Suprapubic skin (tissue), 4 donors: ENCODE results near the gene SPACA4. TPM values are rescaled to one million over a fixed set of nuclear protein-coding genes. Genes with fewer than 3 reads are reported as not detected.
"Not testable (repeated sequence)": the region's sequence is repeated elsewhere in the genome, so short reads cannot be mapped to it uniquely, and the experiment has no call there.

ENCODE experiments used
- DNase-seq, 2 donors: peaks; one replicate each; pipeline ENCODE4 v3.0.0-alpha.2; 2019; ENCODE audit warnings: low spot score in 2 of 2
- H3K27ac ChIP-seq: fragments of 200-600 bp; sonication (generic); one replicate; pipeline ENCODE4 v1.5.1; 2019
- H3K27me3 ChIP-seq: fragments of 200-600 bp; sonication (generic); one replicate; pipeline ENCODE4 v1.5.1; 2019
- H3K36me3 ChIP-seq: fragments of 200-600 bp; sonication (generic); one replicate; pipeline ENCODE4 v1.5.1; 2019
- H3K4me1 ChIP-seq: fragments of 200-600 bp; sonication (generic); one replicate; pipeline ENCODE4 v1.5.1; 2019
- H3K4me3 ChIP-seq: fragments of 200-600 bp; sonication (generic); one replicate; pipeline ENCODE4 v1.5.1; 2019; ENCODE audit warnings: mild to moderate bottlenecking
- H3K9me3 ChIP-seq: fragments of 200-600 bp; sonication (generic); one replicate; pipeline ENCODE4 v1.5.1; 2019
- CTCF ChIP-seq, 2 donors: fragments of 200-600 bp in 1 of 2; fragments of 450-650 bp in 1 of 2; sonication (generic) in 1 of 2; IDR thresholded peaks; one replicate each; pipeline ENCODE4 v1.5.1; 2016 to 2019; ENCODE audit warnings: antibody characterized with exemption in 2 of 2, mild to moderate bottlenecking in 1 of 2, moderate library complexity in 1 of 2
- EP300 ChIP-seq: sonication (generic); formaldehyde crosslinking; IDR thresholded peaks from one replicate; pipeline ENCODE4 v1.6.1; 2017; ENCODE audit warnings: antibody characterized with exemption
- POLR2A ChIP-seq, 2 donors: fragments of 450-650 bp; IDR thresholded peaks; one replicate each; pipeline ENCODE4 v1.6.1; 2017; ENCODE audit warnings: antibody characterized with exemption in 2 of 2, mild to moderate bottlenecking in 2 of 2, moderate library complexity in 2 of 2
- POLR2AphosphoS5 ChIP-seq, 3 donors: sonication (generic); formaldehyde crosslinking; IDR thresholded peaks; one replicate each; pipeline ENCODE4 v1.6.1; 2017; ENCODE audit warnings: antibody characterized with exemption in 3 of 3
- WGBS: methylation state at CpG from one replicate; pipeline ENCODE4 v1.1.5; 2018; 5-methylcytosine and 5-hydroxymethylcytosine counted together
- total RNA-seq, 4 donors: library from RNA; depleted of rRNA; stranded (reverse); fragments of >200 nt; gene quantifications; one replicate each; pipeline ENCODE4 v1.1.0, GENCODE V29; 2016

Gene SPACA4
- total RNA-seq, 4 donors from 2014 or later = 2.1 to 3.6 (median 2.8) TPM

- DNase-seq = peak in 1 of 2 donors; percentile 75
- H3K9me3 ChIP-seq = no peaks in the 10 kb centered on the region
- 25% methylated on average over 46 of the region's 47 CpGs for WGBS
- H3K4me3 ChIP-seq = no peak overlapping the region
- no peaks in the 10 kb centered on the region for H3K27me3 ChIP-seq
- peaks cover 61% of the 10 kb centered on the region for H3K4me1 ChIP-seq
- no peak for TF ChIP-seq CTCF (IDR thresholded peaks at IDR 0.05)
- no peak for TF ChIP-seq POLR2A (IDR thresholded peaks at IDR 0.05)
- TF ChIP-seq EP300 = no peak
- TF ChIP-seq POLR2AphosphoS5 (IDR thresholded peaks at IDR 0.05) = no peak
- peak overlapping the region; percentile 46 for H3K27ac ChIP-seq
- peaks cover 17% of the 10 kb centered on the region for H3K36me3 ChIP-seq
Observed at GRCh38 chr19:48630296-48631063, 23.9 kb downstream of the SPACA4 start.

GRCh38 chr19:48631225-48631624, 24.7 kb downstream of the SPACA4 start:
- TF ChIP-seq POLR2A (IDR thresholded peaks at IDR 0.05) = no peak
- no peak for TF ChIP-seq EP300
- no peak for TF ChIP-seq CTCF (IDR thresholded peaks at IDR 0.05)
- no peak for TF ChIP-seq POLR2AphosphoS5 (IDR thresholded peaks at IDR 0.05)
- Histone ChIP-seq H3K27ac (peak overlapping the region; percentile 46), H3K4me1 (peaks cover 61% of the 10 kb centered on the region), H3K36me3 (peaks cover 11% of the 10 kb centered on the region), H3K4me3 (no peak overlapping the region), H3K9me3 (no peaks in the 10 kb centered on the region), H3K27me3 (no peaks in the 10 kb centered on the region)
- peak in 1 of 2 donors; percentile 56 for DNase-seq
- WGBS = 47% methylated on average over 3 of the region's 3 CpGs

GRCh38 chr19:48632286-48632685, 25.7 kb downstream of the SPACA4 start:
- H3K27me3 ChIP-seq, H3K9me3 ChIP-seq, H3K4me3 ChIP-seq: not testable (repeated sequence)
- Histone ChIP-seq H3K4me1 (peaks cover 70% of the 10 kb centered on the region), H3K36me3 (peaks cover 11% of the 10 kb centered on the region), H3K27ac (peak overlapping the region; percentile 94)
- WGBS = 69% methylated on average over 11 of the region's 11 CpGs
- peak in 1 of 2 donors; percentile 49 for DNase-seq

GRCh38 chr19:48632692-48633147, 26.2 kb downstream of the SPACA4 start:
- Histone ChIP-seq H3K27ac (peak overlapping the region; percentile 94), H3K4me1 (peaks cover 70% of the 10 kb centered on the region), H3K9me3 (no peaks in the 10 kb centered on the region), H3K27me3 (no peaks in the 10 kb centered on the region), H3K4me3 (no peak overlapping the region), H3K36me3 (peaks cover 11% of the 10 kb centered on the region)
- DNase-seq = no peak
- TF ChIP-seq POLR2A (IDR thresholded peaks at IDR 0.05) (no peak), CTCF (IDR thresholded peaks at IDR 0.05) (no peak), POLR2AphosphoS5 (IDR thresholded peaks at IDR 0.05) (no peak), EP300 (no peak)

GRCh38 chr19:48633148-48634035, 26.9 kb downstream of the SPACA4 start:
- 62% methylated on average over 21 of the region's 22 CpGs for WGBS
- Histone ChIP-seq H3K36me3 (peaks cover 11% of the 10 kb centered on the region), H3K4me1 (peaks cover 72% of the 10 kb centered on the region), H3K27ac (peak overlapping the region; percentile 94), H3K27me3 (no peaks in the 10 kb centered on the region), H3K4me3 (peak overlapping the region; percentile 82), H3K9me3 (no peaks in the 10 kb centered on the region)
- DNase-seq = peak in 1 of 2 donors; percentile 72
- no peak for TF ChIP-seq CTCF (IDR thresholded peaks at IDR 0.05)
- TF ChIP-seq POLR2A (IDR thresholded peaks at IDR 0.05) = no peak
- TF ChIP-seq EP300 = no peak
- TF ChIP-seq POLR2AphosphoS5 (IDR thresholded peaks at IDR 0.05) = no peak
